Right lung (tissue), 5 donors: ENCODE results near the gene AOC2. TPM values are rescaled to one million over a fixed set of nuclear protein-coding genes. Genes with fewer than 3 reads are reported as not detected.
"Not testable (repeated sequence)": the region's sequence is repeated elsewhere in the genome, so short reads cannot be mapped to it uniquely, and the experiment has no call there.

Source experiments
- DNase-seq, 2 donors: peaks; one replicate each; pipeline ENCODE4 v3.0.0-alpha.2; 2013
- polyA plus RNA-seq, 5 donors: library from polyadenylated mRNA; unstranded; fragments of 120-200 nt; gene quantifications; one replicate each; pipeline versions ENCODE4 v1.2.1 to v1.2.3, GENCODE V29; 2013; ENCODE audit warnings: inconsistent platforms in 1 of 5, low replicate concordance in 1 of 5; ENCODE audit not compliant: insufficient read length in 5 of 5, insufficient read depth in 1 of 5

The AOC2 gene
- polyA plus RNA-seq, 5 donors = 1.8 to 3.1 (median 2.6) TPM

DNA sequence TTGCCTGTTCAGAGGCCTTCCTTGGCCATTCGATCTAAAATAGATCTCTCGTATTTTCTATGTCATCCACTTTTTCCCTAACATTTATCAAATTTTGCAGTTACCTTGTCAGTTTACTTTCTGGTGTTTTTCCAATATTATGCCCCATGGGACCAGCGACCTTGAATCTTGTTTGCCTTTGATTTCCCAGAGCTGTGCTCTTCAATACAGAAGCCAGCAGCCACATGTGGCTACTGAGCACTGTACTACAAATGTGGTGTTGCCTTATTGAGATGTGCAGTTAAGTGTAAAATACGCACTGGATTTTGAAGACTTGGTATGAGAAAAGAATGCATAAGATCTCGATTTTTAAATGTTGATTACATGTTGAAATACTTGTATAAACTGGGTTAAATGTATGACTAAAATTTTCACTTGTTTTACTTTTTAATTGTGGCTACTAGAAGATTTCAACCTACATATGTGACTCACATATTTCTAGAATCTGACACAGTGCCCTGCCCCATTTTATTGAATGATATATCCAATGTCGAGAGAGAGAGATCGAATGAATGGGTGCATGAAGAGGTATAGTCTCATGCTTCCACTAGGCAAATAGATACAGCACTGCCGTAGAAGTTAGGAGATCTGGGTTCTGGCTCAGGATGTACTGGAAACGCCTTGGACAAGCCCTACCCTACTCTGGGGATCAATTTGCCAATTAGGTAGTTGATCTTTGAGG is 12.0 kb upstream of the AOC2 start:
- DNase-seq = no peak

DNA sequence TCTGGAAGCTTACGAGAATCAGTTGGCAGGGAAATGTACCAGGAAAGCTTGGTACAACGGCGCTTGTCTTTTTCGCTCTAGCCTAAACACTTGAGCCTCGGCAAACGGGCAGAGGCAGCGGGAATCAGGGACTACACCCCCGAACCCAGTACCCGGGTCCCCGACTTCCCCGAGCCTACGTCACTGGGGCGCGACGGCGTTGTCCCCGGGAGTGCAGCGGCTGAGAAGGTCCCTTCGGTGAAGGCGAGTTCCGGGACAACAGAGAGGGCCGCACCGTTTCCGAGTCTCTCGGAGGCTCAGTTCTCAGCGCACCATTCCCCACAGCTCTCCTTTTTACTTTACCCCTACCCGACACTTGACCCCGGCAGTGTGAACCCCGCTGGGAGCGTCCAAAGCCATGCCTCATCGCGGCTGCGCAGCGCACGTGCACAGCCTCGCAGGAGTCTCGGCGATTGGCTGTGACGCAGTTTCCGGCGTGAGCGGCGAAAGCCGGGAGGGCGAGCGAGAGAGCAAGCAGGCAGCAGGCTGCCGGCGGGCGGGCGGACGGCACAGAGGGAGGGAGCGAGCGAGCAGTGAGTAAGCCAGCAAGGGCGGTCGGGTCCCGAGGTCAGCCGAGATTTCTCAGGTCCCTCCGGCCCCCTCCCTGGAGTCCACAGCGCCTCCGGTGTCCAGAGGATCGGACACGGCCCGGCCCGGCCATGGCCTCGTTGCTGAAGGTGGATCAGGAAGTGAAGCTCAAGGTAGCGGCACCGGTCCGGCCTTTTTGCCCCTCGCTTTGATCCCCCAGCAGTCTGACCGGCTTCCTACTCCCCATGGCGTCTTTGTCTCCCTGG is 11.2 kb upstream of the AOC2 start, which contains the start of gene PSME3:
Gene PSME3, plus strand, starts transcription at position 464 of the 833 bp plus-strand sequence. Its CDS starts 235 bp downstream, at position 699.
- DNase-seq = peak; percentile 89 to 90

DNA sequence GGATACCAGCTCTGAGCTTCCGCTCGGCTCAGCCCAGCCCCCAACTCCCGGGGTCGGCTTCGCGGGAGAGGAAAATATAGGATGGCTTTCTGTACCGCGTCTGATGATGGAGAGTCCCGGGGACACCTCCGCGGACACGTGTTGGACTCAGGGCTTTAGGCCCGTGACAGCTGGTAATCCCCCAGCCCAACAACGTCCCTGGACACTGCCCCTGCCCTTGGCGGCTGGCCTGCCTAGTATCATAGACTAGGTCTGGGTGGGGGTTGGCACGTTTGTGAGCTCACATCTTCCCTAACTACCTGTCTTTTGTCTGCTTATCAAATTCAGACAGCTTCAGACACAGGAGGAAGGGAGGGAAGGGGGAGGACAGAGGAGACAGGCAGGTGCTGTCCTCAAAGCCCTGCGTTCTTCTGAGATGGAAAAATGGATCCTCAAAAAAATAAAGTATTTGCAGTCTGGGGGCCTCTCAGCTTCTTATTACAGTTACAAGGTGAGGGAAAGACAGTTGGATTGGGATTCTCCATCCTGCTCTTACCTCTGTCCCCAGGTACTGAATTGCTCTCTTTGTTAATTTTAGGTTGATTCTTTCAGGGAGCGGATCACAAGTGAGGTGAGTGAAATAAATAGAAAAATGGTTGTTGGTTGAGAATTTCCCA is 10.5 kb upstream of the AOC2 start:
- DNase-seq = no peak

DNA sequence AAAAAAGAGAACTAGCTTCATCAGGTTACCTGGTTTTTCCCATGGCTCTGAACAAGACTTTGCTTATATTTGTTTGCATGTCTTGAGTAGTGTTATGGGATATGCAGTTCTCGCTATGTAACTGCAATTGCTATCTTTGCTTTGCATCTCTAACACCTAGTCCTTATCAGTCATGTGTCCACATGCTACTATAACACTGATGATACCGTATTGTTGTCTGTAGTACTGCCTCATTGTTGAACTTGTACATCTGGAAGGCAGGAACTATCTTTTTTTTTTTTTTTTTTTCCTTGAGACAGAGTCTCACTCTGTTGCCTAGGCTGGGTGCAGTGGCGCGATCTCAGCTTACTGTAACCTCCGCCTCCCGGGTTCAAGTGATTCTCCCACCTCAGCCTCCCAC is 8.6 kb upstream of the AOC2 start:
- no peak for DNase-seq

DNA sequence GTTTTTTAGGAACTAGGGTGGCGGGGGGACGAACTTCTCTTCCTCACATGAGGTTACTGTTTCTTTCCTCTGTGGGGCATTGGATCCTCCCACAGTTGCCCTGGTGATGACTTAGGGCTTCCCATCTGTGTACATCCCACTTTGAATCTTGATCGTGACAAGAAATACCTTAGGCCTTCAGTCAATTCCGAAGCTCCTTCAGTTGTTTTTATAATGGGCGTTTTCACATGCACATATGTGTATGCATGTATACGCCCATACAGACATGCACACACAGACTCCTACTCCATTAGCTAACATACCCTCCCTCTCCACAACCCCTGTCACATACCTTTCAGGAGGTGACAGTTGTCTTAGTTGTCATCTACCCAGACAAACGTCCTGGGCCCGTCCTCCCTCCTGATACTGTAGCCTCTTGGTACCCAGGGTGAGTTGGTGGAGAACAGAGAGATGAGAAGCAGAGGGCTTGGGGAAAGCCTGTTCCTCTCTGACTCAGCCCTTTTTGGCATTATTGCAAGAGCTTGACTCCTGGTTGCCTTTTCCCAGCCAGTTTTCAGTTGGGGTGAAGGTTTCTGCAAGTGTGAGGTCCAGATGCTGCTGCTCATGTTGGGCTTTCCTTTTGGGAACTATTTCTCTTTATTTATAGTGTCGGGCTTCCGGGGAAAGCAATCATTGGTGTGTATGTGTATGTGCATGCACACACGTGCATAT is 2.2 kb upstream of the AOC2 start:
- no peak for DNase-seq

DNA sequence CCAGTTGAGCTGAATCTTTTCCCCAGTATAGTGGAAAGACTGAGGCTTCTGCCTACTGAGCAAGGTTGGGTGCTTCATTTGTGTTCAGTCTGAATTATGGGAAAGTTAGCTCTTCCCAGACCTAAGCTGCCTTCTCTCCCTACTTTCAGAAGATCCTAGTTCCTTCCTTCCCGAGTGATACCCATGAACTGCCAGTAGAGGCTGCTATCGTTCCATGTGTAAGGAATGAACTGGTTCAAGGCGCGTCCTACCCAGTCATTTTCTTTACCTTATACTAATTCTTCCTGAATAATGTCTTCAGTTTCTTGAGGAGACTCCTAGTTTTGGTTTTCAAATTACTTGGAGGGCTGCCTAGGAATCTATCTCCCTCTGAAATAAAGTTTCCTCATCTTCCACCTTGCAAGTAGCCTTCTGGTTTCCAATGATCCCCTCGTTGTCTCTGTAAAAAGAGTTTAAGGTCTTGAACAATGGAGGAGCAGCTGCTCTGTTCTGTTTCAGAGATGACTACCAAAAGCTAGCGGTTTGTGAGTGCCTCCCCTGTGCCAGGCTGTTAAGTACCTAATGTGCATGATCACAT is 934 bp upstream of the AOC2 start:
- DNase-seq = peak in 1 of 2 donors; percentile 61

DNA sequence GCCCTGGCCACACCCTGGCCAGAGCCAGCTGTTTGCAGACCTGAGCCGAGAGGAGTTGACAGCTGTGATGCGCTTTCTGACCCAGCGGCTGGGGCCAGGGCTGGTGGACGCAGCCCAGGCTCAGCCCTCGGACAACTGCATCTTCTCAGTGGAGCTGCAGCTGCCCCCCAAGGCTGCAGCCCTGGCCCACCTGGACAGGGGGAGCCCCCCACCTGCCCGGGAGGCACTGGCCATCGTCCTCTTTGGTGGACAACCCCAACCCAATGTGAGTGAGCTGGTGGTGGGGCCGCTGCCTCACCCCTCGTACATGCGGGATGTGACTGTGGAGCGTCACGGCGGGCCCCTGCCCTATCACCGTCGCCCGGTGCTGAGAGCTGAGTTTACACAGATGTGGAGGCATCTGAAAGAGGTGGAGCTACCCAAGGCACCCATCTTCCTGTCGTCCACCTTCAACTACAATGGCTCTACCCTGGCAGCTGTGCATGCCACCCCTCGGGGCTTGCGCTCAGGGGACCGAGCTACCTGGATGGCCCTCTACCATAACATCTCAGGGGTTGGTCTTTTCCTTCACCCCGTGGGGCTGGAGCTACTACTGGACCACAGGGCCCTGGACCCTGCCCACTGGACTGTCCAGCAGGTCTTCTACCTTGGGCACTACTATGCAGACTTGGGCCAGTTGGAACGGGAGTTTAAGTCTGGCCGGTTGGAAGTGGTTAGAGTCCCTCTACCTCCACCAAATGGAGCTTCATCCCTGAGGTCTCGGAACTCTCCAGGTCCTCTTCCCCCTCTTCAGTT is 578 bp downstream of the AOC2 start:
- no peak for DNase-seq

DNA sequence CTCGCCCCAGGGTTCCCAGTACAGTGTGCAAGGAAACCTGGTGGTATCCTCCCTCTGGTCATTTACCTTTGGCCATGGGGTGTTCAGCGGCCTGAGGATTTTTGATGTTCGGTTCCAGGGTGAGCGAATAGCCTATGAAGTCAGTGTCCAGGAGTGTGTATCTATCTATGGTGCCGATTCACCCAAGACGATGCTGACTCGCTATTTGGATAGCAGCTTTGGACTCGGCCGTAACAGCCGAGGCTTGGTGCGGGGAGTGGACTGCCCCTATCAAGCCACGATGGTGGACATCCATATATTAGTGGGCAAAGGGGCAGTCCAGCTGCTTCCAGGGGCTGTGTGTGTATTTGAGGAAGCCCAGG is 1.2 kb downstream of the AOC2 start:
- no peak for DNase-seq

DNA sequence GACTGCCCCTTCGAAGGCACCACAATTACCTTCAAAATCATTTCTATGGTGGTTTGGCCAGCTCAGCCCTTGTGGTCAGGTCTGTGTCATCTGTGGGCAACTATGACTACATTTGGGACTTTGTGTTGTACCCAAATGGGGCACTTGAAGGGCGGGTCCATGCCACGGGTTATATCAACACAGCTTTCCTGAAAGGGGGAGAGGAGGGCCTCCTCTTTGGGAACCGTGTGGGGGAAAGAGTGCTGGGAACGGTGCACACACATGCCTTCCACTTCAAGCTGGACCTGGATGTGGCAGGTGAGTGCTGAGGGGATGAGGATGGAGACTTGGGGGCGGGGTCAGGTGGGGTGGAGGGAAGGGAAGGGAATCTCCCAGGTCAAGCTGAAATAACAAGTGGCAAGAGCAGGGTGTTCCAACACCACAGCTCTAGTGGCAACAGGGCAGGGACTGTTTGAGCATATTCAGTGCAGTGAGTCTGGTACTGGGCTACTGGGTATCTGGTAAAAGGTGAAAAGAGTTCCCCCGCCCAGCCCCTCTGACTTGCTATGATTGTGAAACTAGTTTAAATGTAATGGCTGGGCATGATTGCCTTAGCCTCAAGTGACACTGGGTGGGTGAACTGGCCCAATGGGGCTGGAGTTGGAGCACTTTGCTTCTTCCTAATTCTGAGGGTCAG is 1.7 kb downstream of the AOC2 start:
- no peak for DNase-seq

DNA sequence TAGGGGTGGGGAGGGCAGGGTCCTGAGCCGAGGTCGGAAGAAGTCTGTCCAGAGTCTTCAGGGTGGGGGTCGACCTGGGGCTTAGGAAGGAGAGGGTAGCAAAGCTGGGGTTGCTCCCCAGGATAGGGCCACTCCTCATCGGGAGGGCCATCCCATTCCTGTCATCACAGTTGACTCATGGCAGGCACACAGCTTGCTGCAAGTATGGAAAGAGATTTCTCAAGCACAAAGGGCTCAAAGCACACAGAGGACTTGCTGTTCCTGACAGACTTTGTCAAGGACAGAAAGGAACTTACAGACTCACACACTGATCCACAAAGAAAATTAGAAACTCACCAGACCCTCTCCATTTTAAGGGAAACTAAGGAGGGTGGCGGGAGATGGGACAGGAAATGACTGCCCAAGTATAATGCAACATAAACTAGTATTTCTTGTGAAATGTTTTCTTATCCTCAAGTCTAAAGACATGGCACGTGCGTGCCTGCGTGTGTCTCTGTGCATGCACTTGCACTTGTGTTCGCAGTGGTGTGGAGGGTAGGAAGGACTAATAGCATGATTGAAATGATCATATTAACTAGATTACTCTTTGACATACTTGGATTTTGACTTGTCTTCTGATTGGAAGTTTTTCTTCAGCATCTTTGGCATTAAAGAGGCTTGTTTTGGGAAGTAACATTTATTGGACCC is 2.4 kb downstream of the AOC2 start:
- DNase-seq = no peak

DNA sequence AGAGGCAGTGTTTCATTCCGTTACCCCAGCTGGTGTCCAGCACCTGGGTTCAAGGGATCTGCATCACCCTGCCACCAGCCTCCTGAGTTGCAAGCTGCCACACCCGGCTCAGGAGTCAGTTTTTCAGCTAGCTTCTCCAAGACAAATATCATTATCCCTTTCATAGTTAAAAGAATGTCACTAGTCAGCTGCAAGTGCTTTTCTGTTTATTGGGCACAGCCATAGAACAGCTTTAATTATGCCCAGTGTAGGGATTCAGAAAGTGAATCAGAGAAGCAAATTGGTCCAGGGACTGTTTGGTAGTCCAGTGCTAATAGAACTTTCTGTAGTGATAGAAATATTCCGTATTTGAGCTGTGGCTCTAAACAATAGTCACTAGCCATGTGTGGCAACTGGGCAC is 3.7 kb downstream of the AOC2 start:
- DNase-seq = no peak

DNA sequence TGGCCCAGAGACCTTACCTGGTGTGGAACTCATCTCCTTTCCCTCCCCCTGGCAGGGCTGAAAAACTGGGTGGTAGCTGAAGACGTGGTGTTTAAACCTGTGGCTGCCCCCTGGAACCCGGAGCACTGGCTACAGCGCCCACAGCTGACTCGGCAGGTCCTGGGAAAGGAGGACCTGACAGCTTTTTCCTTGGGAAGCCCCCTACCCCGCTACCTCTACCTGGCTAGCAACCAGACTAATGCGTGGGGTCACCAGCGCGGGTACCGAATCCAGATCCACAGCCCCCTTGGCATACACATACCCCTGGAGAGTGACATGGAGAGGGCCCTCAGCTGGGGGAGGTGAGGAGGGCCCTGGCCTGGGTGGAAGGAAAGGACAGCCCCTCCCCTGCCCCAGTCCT is 4.7 kb downstream of the AOC2 start:
- no peak for DNase-seq

DNA sequence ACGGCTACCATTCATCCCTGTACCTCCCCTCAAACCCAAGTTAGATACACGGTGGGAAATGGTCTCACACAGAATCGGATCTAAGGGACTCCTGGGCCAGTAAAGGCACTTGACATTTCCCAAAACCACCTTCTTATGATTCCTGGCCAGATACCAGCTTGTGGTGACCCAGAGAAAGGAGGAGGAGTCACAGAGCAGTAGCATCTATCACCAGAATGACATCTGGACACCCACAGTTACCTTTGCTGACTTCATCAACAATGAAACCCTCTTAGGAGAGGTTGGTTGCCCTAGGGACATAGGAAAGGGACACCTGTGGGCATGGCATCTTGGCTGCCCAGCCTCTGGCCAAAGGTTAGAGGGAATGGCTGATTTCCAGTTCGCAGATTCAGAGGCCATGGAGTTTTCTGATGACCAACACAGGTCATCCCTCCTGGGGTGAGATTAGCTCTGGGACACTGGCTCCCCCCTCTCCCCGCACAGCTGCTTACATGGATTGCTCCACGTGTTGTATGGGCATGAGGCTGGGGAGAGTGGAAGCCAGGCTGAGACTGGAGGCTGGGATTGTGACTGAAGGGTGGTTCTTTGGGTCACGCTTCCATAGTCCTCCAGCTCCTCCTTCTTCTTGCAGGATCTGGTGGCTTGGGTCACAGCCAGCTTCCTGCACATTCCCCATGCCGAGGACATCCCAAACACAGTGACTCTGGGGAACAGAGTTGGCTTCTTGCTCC is 5.2 kb downstream of the AOC2 start:
- no peak for DNase-seq

DNA sequence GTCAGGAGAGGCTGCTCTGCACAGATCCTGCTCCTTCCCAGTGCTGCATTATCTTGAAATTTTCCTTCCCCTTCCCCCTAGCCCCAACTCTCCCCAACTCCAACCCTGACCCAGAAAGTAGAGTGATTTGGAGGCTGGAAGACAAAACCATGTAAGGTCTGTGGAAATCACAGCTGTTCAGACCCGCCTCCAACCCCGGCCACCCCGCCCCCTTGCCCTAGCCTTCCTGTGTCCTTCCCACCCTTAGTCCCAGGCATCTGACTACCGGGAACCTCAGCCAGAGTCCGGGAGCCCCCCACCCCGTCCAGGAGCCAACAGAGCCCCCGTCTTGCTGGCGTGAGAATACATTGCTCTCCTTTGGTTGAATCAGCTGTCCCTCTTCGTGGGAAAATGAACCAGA is 6.6 kb downstream of the AOC2 start, which contains the start of gene AOC3:
Gene AOC3, plus strand, starts transcription at position 246 of the 400 bp plus-strand sequence. Its CDS starts 145 bp downstream, at position 391.
- peak; percentile 51 to 62 for DNase-seq

DNA sequence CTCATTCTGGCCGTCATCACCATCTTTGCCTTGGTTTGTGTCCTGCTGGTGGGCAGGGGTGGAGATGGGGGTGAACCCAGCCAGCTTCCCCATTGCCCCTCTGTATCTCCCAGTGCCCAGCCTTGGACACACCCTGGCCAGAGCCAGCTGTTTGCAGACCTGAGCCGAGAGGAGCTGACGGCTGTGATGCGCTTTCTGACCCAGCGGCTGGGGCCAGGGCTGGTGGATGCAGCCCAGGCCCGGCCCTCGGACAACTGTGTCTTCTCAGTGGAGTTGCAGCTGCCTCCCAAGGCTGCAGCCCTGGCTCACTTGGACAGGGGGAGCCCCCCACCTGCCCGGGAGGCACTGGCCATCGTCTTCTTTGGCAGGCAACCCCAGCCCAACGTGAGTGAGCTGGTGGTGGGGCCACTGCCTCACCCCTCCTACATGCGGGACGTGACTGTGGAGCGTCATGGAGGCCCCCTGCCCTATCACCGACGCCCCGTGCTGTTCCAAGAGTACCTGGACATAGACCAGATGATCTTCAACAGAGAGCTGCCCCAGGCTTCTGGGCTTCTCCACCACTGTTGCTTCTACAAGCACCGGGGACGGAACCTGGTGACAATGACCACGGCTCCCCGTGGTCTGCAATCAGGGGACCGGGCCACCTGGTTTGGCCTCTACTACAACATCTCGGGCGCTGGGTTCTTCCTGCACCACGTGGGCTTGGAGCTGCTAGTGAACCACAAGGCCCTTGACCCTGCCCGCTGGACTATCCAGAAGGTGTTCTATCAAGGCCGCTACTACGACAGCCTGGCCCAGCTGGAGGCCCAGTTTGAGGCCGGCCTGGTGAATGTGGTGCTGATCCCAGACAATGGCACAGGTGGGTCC is 7.2 kb downstream of the AOC2 start:
- not testable (repeated sequence) for DNase-seq

DNA sequence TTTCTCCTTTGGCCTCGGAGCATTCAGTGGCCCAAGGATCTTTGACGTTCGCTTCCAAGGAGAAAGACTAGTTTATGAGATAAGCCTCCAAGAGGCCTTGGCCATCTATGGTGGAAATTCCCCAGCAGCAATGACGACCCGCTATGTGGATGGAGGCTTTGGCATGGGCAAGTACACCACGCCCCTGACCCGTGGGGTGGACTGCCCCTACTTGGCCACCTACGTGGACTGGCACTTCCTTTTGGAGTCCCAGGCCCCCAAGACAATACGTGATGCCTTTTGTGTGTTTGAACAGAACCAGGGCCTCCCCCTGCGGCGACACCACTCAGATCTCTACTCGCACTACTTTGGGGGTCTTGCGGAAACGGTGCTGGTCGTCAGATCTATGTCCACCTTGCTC is 8.0 kb downstream of the AOC2 start:
- no peak for DNase-seq

DNA sequence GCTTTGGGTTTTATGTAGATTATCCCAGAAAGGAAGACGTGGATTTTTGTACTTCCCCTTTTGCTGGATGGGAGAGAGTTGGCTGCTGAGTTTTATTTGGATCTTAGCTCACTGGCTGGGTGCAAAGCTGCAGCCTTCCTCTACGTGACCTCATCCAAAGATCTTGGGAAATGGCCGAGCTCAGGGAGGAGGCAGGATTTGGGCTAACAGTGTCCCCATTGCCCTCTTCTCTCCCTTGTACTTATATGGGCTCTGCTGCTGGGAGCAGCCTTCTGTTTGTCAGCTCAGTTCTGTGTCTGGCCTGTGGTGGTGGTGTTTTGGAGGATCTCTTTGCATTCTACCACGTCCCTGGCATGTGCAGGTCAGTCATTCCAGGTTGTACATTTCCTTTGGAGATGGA is 8.6 kb downstream of the AOC2 start:
- DNase-seq = peak in 1 of 2 donors; percentile 50

DNA sequence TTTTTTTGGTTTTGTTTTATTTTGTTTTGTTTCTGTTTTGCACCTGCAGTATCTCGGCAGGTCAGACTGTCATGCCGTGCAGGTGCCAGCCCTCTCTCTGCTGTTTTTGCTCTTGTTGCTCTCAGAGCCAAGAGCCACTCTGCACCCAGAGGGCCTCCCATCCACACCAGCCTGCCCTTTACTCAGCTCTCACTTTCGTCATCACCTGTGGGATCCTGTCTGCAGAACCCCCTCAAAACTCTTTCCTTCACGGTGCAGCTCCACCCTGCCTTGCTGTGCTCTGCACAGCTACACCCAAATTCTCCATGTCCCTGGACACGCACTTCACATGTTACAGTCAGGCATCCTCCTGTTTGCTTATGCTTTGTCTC is 9.2 kb downstream of the AOC2 start:
- DNase-seq = no peak
